ENCODE measurements around the gene LDLRAD3. TPM values are rescaled to one million over a fixed set of nuclear protein-coding genes. Genes with fewer than 3 reads are reported as not detected.
"Not testable (repeated sequence)": the region's sequence is repeated elsewhere in the genome, so short reads cannot be mapped to it uniquely, and the experiment has no call there.

LDLRAD3 gene
- total RNA-seq, 1 experiment from 2014 or later: 55.7 TPM

- Mint-ChIP-seq H3K36me3 (ENCODE audit: insufficient read depth, unreplicated experiment) (peaks cover 38% of the 10 kb centered on the region), H3K27ac (ENCODE audit: low read depth, unreplicated experiment) (no peak overlapping the region), H3K27me3 (ENCODE audit: insufficient read depth, unreplicated experiment) (no peaks in the 10 kb centered on the region), H3K9me3 (ENCODE audit: unreplicated experiment) (no peaks in the 10 kb centered on the region), H3K4me3 (ENCODE audit: unreplicated experiment) (no peak overlapping the region), H3K4me1 (ENCODE audit: insufficient read depth, unreplicated experiment) (peaks cover 19% of the 10 kb centered on the region)
- no peak for TF ChIP-seq CTCF (IDR thresholded peaks at IDR 0.05; ENCODE audit: unreplicated experiment)
- CTCF ChIA-PET: interaction anchor here (0.5 to 2.1 kb wide), 9 partner anchors 9 to 571 kb away, joined by 3 to 5 read pairs (median 3); no protein-coding TSS in a partner anchor
- POLR2A ChIA-PET: interaction anchor here (0.6 to 1.3 kb wide), 11 partner anchors 10 to 569 kb away, joined by 3 to 6 read pairs (median 3); no protein-coding TSS in a partner anchor
- no TSS peak for BruUV-seq (replicated peaks)
- intact Hi-C loops (cut with micrococcal nuclease): no loop called here
- peak; percentile 91 for DNase-seq (ENCODE audit: unreplicated experiment)
These were observed 242.7 kb downstream of the LDLRAD3 start for GRCh38 chr11:36186340-36187175.

- DNase-seq (ENCODE audit: unreplicated experiment): no peak
- Mint-ChIP-seq H3K9me3 (ENCODE audit: unreplicated experiment) (no peaks in the 10 kb centered on the region), H3K36me3 (ENCODE audit: insufficient read depth, unreplicated experiment) (peaks cover 36% of the 10 kb centered on the region), H3K27me3 (ENCODE audit: insufficient read depth, unreplicated experiment) (no peaks in the 10 kb centered on the region), H3K27ac (ENCODE audit: low read depth, unreplicated experiment) (no peak overlapping the region), H3K4me1 (ENCODE audit: insufficient read depth, unreplicated experiment) (peaks cover 19% of the 10 kb centered on the region), H3K4me3 (ENCODE audit: unreplicated experiment) (no peak overlapping the region)
- POLR2A ChIA-PET: interaction anchor here (0.6 kb wide), 1 partner anchor 736 kb away, joined by 6 read pairs; no protein-coding TSS in a partner anchor
- CTCF ChIA-PET: no interaction called here
- no TSS peak for BruUV-seq (replicated peaks)
- no peak for TF ChIP-seq CTCF (IDR thresholded peaks at IDR 0.05; ENCODE audit: unreplicated experiment)
- intact Hi-C loops (cut with micrococcal nuclease): no loop called here
These were observed 243.8 kb downstream of the LDLRAD3 start for GRCh38 chr11:36187622-36188021.

GRCh38 chr11:36189735-36190134 is 245.9 kb downstream of the LDLRAD3 start:
- H3K9me3 Mint-ChIP-seq (ENCODE audit: unreplicated experiment); DNase-seq (ENCODE audit: unreplicated experiment); CTCF ChIA-PET; BruUV-seq (replicated peaks); intact Hi-C loops (cut with micrococcal nuclease); H3K27me3 Mint-ChIP-seq (ENCODE audit: insufficient read depth, unreplicated experiment); H3K27ac Mint-ChIP-seq (ENCODE audit: low read depth, unreplicated experiment); POLR2A ChIA-PET; H3K4me3 Mint-ChIP-seq (ENCODE audit: unreplicated experiment): not testable (repeated sequence)
- Mint-ChIP-seq H3K36me3 (ENCODE audit: insufficient read depth, unreplicated experiment) (peaks cover 34% of the 10 kb centered on the region), H3K4me1 (ENCODE audit: insufficient read depth, unreplicated experiment) (peaks cover 19% of the 10 kb centered on the region)

GRCh38 chr11:36191941-36192340 is 248.1 kb downstream of the LDLRAD3 start:
- peaks cover 2% of the 10 kb centered on the region for H3K4me1 Mint-ChIP-seq (ENCODE audit: insufficient read depth, unreplicated experiment)
- POLR2A ChIA-PET: no interaction called here
- H3K36me3 Mint-ChIP-seq (ENCODE audit: insufficient read depth, unreplicated experiment): peaks cover 30% of the 10 kb centered on the region
- CTCF ChIA-PET: interaction anchor here (1.7 kb wide), 1 partner anchor 370 kb away, joined by 5 read pairs; no protein-coding TSS in a partner anchor
- H3K9me3 Mint-ChIP-seq (ENCODE audit: unreplicated experiment): no peaks in the 10 kb centered on the region
- BruUV-seq (replicated peaks): no TSS peak
- H3K27me3 Mint-ChIP-seq (ENCODE audit: insufficient read depth, unreplicated experiment): no peaks in the 10 kb centered on the region
- intact Hi-C loops (cut with micrococcal nuclease): no loop called here
- DNase-seq (ENCODE audit: unreplicated experiment): no peak
- TF ChIP-seq CTCF (IDR thresholded peaks at IDR 0.05; ENCODE audit: unreplicated experiment): no peak
- H3K27ac Mint-ChIP-seq (ENCODE audit: low read depth, unreplicated experiment): no peak overlapping the region
- no peak overlapping the region for H3K4me3 Mint-ChIP-seq (ENCODE audit: unreplicated experiment)
